Kidney (tissue), 22 donors: Measurements from ENCODE around the gene CYTH4. TPM values are rescaled to one million over a fixed set of nuclear protein-coding genes. Genes with fewer than 3 reads are reported as not detected.
A peak's percentile ranks its signal among the peaks of the same experiment; 100 is the strongest.
"Not testable (repeated sequence)": the region's sequence is repeated elsewhere in the genome, so short reads cannot be mapped to it uniquely, and the experiment has no call there.

Experiments
- DNase-seq, 5 donors: peaks; one replicate each; pipeline ENCODE4 v3.0.0-alpha.2; 2013 to 2020
- FAIRE-seq: peaks from 2 replicates; lab custom pipeline; 2012; peaks lifted over from hg19 to GRCh38; lab: Jason Lieb, UNC
- H3K27ac ChIP-seq, 2 donors: one replicate each; pipeline ENCODE4 v1.7.0; 2013; ENCODE audit warnings: low read depth in 2 of 2, low read length in 2 of 2, inconsistent platforms in 1 of 2
- H3K27me3 ChIP-seq: one replicate; pipeline ENCODE4 v1.7.1; 2013; ENCODE audit warnings: low read length, inconsistent platforms; ENCODE audit not compliant: control insufficient read depth, insufficient read depth
- H3K36me3 ChIP-seq, 3 donors: one replicate each; pipeline versions ENCODE4 v1.7.0 to v1.7.1; 2013; ENCODE audit warnings: low read length in 3 of 3, control low read depth in 1 of 3, inconsistent platforms in 1 of 3; ENCODE audit not compliant: insufficient read depth in 3 of 3, control insufficient read depth in 2 of 3
- H3K4me1 ChIP-seq, 3 donors: one replicate each; pipeline versions ENCODE4 v1.7.0 to v1.7.1; 2013; ENCODE audit warnings: low read length in 3 of 3, inconsistent platforms in 1 of 3, low read depth in 1 of 3; ENCODE audit not compliant: control insufficient read depth in 2 of 3, insufficient read depth in 2 of 3
- H3K4me3 ChIP-seq, 3 donors: one replicate each; pipeline versions ENCODE4 v1.7.0 to v1.8.1; 2013; ENCODE audit warnings: low read length in 3 of 3, control low read depth in 1 of 3, inconsistent platforms in 1 of 3
- H3K9ac ChIP-seq, 3 donors: one replicate each; pipeline versions ENCODE4 v1.7.0 to v1.7.1; 2013; ENCODE audit warnings: low read length in 3 of 3, control low read depth in 1 of 3, inconsistent platforms in 1 of 3
- H3K9me3 ChIP-seq, 3 donors: one replicate each; pipeline versions ENCODE4 v1.7.0 to v1.7.1; 2013; ENCODE audit warnings: low read length in 3 of 3, control low read depth in 1 of 3, inconsistent platforms in 1 of 3; ENCODE audit not compliant: control insufficient read depth in 2 of 3, insufficient read depth in 1 of 3
- CTCF ChIP-seq: IDR thresholded peaks from 3 replicates; pipeline ENCODE4 v1.5.1; 2012; ENCODE audit warnings: mild to moderate bottlenecking, moderate library complexity, borderline replicate concordance; ENCODE audit not compliant: insufficient read depth; ENCODE audit errors: extremely low read depth
- intact Hi-C: fragments of 100-400 bp; cut with DNase I; formaldehyde crosslinking; loops from one replicate; pipeline ENCODE4 v1.11.1; 2022
- long read RNA-seq, 10 donors: library from polyadenylated mRNA in 1 of 10; unstranded in 1 of 10; transcript quantifications; one replicate each; pipeline ENCODE4 v2.0.0 and lab custom pipeline, GENCODE V29; 2021 to 2026
- polyA plus RNA-seq: library from polyadenylated mRNA; stranded (reverse); fragments of 350-450 nt; fragmentation: Illumina TruSeq; extraction: RNeasy Lipid Tissue Mini Kit (QIAGEN cat#74804); gene quantifications from one replicate; pipeline ENCODE4 v1.2.3, GENCODE V29; 2014; ENCODE audit warnings: low read depth, low replicate concordance; ENCODE audit not compliant: insufficient read depth
- total RNA-seq: library from RNA; stranded (reverse); fragmentation: NEBNext Ultra II Directional; extraction: Animal tissue kit (Norgen Biotek cat#: 25700); gene quantifications from one replicate; pipeline ENCODE4 v1.2.1, GENCODE V29; 2021
- donor health status: control.
- donor health status: control.
- donor health status: control.
- donor health status: control.
- donor health status: control.
- donor health status: DM: yes; HTN: yes; CAD: no.
- donor health status: Normal renal cell carcinoma (clear cell type).

CYTH4 gene
- total RNA-seq (30.2 TPM), polyA plus RNA-seq (1.9 TPM)
- long read RNA-seq, donor 1, partial matches to known transcripts, result 0 of 2 reads
- long read RNA-seq, donor 1, other reads (novel, unspliced or antisense), result 0 of 2 reads
- long read RNA-seq, donor 2, result 0 reads
- long read RNA-seq, donor 3, partial matches to known transcripts, result 0 of 3 reads
- long read RNA-seq, donor 3, other reads (novel, unspliced or antisense), result 0 of 3 reads
- long read RNA-seq, donor 4, result 0 reads
- long read RNA-seq, donor 5, result 0 reads
- long read RNA-seq, donor 6, result 0 reads
- long read RNA-seq, donor 7, partial matches to known transcripts, result 5 of 19 reads
- long read RNA-seq, donor 7, other reads (novel, unspliced or antisense), result 9 of 19 reads
- long read RNA-seq, donor 8, result 0 reads
- long read RNA-seq, donor 9, result 0 reads
- long read RNA-seq, donor 10, result 0 reads

- intact Hi-C loops, result no loop called here
- DNase-seq (peak in 1 of 5 donors; percentile 89), FAIRE-seq (no peak)
- Histone ChIP-seq H3K4me3 (peak within 1 kb of the TSS in 1 of 3 donors; percentile 47), H3K4me1 (no peaks in the 10 kb centered on the region), H3K9me3 (no peaks in the 10 kb centered on the region), H3K27ac (peak within 1 kb of the TSS in 1 of 2 donors; percentile 32), H3K9ac (peak within 1 kb of the TSS in 1 of 3 donors; percentile 16), H3K36me3 (no peaks in the 10 kb centered on the region), H3K27me3 (no peaks in the 10 kb centered on the region)
- no peak for TF ChIP-seq CTCF
Measured at GRCh38 chr22:37282385-37282677, at the start of gene CYTH4. TSS of gene CYTH4 (plus strand) at chr22:37282508. CDS start at chr22:37282570, 62 bp downstream.

- peak in 1 of 5 donors; percentile 20 for DNase-seq
- H3K9ac ChIP-seq, H3K27ac ChIP-seq, H3K27me3 ChIP-seq, H3K9me3 ChIP-seq, FAIRE-seq, intact Hi-C loops, H3K4me3 ChIP-seq, H3K4me1 ChIP-seq, H3K36me3 ChIP-seq: not testable (repeated sequence)
Measured at GRCh38 chr22:37233371-37233750, 48.9 kb upstream of the CYTH4 start.

- DNase-seq, result peak in 2 of 5 donors; percentile 38 to 62
- H3K9me3 ChIP-seq, result no peaks in the 10 kb centered on the region
- no peaks in the 10 kb centered on the region for H3K27me3 ChIP-seq
- no peak for TF ChIP-seq CTCF
- no peak overlapping the region for H3K9ac ChIP-seq
- H3K4me3 ChIP-seq, result no peak overlapping the region
- no peak overlapping the region for H3K27ac ChIP-seq
- no peaks in the 10 kb centered on the region for H3K36me3 ChIP-seq
- H3K4me1 ChIP-seq, result no peaks in the 10 kb centered on the region
- intact Hi-C loops, result no loop called here
- no peak for FAIRE-seq
Measured at GRCh38 chr22:37233751-37234631, 48.3 kb upstream of the CYTH4 start.
